PFSK-1 (cell line): ENCODE measurements around the gene TRA2B.

Source experiments
- POLR2AphosphoS5 ChIP-seq: IDR thresholded peaks from 2 replicates; pipeline ENCODE4 v1.6.1; 2012; ENCODE audit warnings: low read depth, mild to moderate bottlenecking, control low read depth, low read length, moderate library complexity
- REST ChIP-seq, 2 experiments: IDR thresholded peaks; 2 replicates each; pipeline versions ENCODE4 v1.6.1 to v1.8.0; 2011 to 2012; ENCODE audit warnings: low read depth in 2 of 2, low read length in 2 of 2, control low read depth in 1 of 2, inconsistent platforms in 1 of 2, mild to moderate bottlenecking in 1 of 2, moderate library complexity in 1 of 2; ENCODE audit not compliant: insufficient read depth in 1 of 2
- SIN3A ChIP-seq: IDR thresholded peaks from 2 replicates; pipeline ENCODE4 v1.6.1; 2012; ENCODE audit warnings: mild to moderate bottlenecking, low read length, moderate library complexity, borderline replicate concordance; ENCODE audit not compliant: insufficient read depth
- TAF1 ChIP-seq: IDR thresholded peaks from 2 replicates; pipeline ENCODE4 v1.6.1; 2012; ENCODE audit warnings: low read length, control low read depth, borderline replicate concordance; ENCODE audit not compliant: insufficient read depth

- TF ChIP-seq REST (IDR thresholded peaks at IDR 0.05; ENCODE audit: insufficient read depth in 1 of 2, low read depth in 2 of 2, low read length in 2 of 2) (no peak), SIN3A (no peak), POLR2AphosphoS5 (no peak), TAF1 (no peak)
Observed at GRCh38 chr3:185914911-185915629, 22.7 kb downstream of the TRA2B start.
